GM18505 (cell line): Measurements from ENCODE around the gene CTAGE9.

Experiments used
- ATAC-seq: cut with Tn5 transposase; IDR thresholded peaks from one replicate; pipeline ENCODE4 v1.9.1; 2021; ENCODE audit not compliant: unreplicated experiment
- POLR2A ChIP-seq: IDR thresholded peaks from 4 replicates; pipeline ENCODE4 v1.6.1; 2011; ENCODE audit warnings: borderline replicate concordance; ENCODE audit not compliant: insufficient read depth, insufficient read length; ENCODE audit errors: extremely low read depth

Gene CTAGE9

DNA sequence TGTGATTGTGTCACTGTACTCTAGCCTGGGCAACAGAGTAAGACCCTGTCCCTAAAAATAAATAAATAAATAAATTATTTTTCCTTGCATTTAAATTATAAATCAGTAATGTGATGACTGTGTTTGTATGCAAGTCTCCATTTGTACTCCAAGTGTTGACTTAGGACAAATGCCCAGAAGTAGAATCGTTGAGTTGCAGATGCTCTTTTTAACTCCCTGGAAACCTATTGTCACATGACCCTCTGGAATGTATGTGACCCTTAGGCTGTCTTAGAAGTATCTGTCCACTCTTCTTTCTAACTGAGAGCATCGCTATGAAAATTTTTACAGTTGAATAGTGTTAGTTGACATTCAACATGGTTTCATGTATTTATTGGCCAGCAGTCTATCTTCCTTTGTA is 28.4 kb downstream of the CTAGE9 start:
- no peak for ATAC-seq
- TF ChIP-seq POLR2A, result no peak

- TF ChIP-seq POLR2A, result no peak
- ATAC-seq, result no peak
Observed at GRCh38 chr6:131681585-131681984, 29.2 kb downstream of the CTAGE9 start.

DNA sequence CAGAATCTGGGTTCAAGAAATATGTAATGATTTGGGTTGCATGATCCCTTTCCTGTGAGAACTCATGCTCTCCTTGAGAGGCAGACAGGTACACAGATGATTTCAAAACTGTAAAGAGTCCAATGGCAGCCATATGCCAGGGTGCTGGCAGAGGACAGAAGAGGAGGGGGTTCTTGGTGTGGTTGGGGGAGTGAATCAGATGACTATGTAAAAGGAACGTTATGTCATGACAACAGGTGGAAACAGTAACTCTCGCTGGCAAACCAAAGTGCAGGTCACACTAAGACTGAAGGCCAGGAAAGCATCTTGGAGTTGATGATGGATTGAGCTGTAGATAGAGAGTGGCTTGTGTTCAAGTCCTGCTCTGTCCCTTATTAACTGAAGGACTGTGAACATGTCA is 29.9 kb downstream of the CTAGE9 start:
- no peak for TF ChIP-seq POLR2A
- no peak for ATAC-seq

- ATAC-seq, result no peak
Observed at GRCh38 chr6:131678442-131678841, 32.4 kb downstream of the CTAGE9 start.

GRCh38 chr6:131673184-131673583 is 37.6 kb downstream of the CTAGE9 start:
- no peak for ATAC-seq
- TF ChIP-seq POLR2A, result no peak

More at GRCh38 chr6:131678442-131678841, 32.4 kb downstream of the CTAGE9 start:
- no peak for TF ChIP-seq POLR2A

- TF ChIP-seq POLR2A, result no peak
- no peak for ATAC-seq
Observed at GRCh38 chr6:131669891-131670290, 40.9 kb downstream of the CTAGE9 start.

DNA sequence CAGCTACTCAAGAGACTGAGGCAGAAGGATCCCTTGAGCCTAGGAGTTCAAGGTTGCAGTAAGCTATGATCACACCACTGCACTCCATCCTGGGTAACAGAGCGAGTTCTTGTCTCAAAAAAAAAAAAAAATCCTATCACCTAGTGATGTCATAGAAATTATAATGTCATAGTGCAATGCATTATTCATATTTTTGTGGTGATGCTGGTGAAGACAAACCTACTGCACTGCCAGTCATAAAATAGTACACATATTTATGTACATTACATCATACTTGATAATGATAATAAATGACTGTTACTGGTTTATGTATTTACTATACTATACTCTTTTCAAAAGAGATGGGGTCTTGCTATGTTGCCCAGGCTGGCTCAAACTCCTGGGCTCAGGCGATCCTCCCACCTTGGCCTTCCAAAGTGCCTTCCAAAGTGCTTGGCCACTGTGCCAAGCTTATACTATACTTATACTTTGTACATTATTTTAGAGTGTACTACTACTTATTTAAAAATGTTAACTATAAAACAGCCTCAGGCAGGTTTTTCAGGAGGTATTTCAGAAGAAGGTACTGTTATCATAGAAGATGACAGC is 47.1 kb downstream of the CTAGE9 start:
- TF ChIP-seq POLR2A, result no peak

DNA sequence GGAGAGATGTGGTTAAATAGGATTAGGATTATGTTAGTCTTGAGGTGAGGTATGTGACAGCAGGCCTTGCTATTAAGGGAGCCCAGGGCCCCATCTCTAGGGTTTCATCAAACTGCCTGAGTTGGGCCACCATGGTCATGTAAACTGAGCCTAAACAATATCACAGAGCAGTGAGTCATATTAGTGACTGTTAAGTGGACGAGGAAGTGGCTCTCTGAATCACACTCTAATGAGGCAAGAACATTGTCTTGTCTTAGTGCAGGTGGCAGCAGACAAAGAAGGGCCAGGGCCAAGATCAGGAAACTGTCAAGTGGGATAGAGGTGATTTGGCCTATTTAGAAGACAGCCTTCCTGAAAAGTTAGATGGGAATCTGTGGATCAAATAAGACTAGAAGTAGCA is 50.6 kb downstream of the CTAGE9 start:
- no peak for TF ChIP-seq POLR2A
- ATAC-seq, result no peak

More for the DNA sequence above, 47.1 kb downstream of the CTAGE9 start:
- ATAC-seq, result no peak
